Activated naive CD4-positive, alpha-beta T cell treated with anti-CD3 and anti-CD28 coated beads for 36 hours (primary cell): ENCODE results near the gene PTGES3L. TPM values are rescaled to one million over a fixed set of nuclear protein-coding genes. Genes with fewer than 3 reads are reported as not detected.
A peak's percentile ranks its signal among the peaks of the same experiment; 100 is the strongest.

Experiments used
- CTCF ChIA-PET: fragments of 350-600 bp; sonication (Branson Sonifier 250); formaldehyde crosslinking; loops from one replicate; lab custom pipeline; 2021; ENCODE audit warnings: antibody characterized with exemption; lab: Charles Lee
- DNase-seq: peaks from one replicate; pipeline ENCODE4 v3.0.0-alpha.2; 2020
- H3K27ac Mint-ChIP-seq: one replicate; pipeline ENCODE4 v1.8.0; 2021; ENCODE audit warnings: mild to moderate bottlenecking, mixed read lengths
- H3K27me3 Mint-ChIP-seq: one replicate; pipeline ENCODE4 v1.8.0; 2021; ENCODE audit warnings: low read depth, mixed read lengths
- H3K36me3 Mint-ChIP-seq: one replicate; pipeline ENCODE4 v1.8.0; 2021; ENCODE audit warnings: low read depth, mixed read lengths
- H3K4me1 Mint-ChIP-seq: one replicate; pipeline ENCODE4 v1.8.0; 2021; ENCODE audit warnings: low read depth, mixed read lengths
- H3K4me3 Mint-ChIP-seq: one replicate; pipeline ENCODE4 v1.8.0; 2021; ENCODE audit warnings: mild to moderate bottlenecking, moderate library complexity, mixed read lengths
- H3K9me3 Mint-ChIP-seq: one replicate; pipeline ENCODE4 v1.8.0; 2021; ENCODE audit warnings: mixed read lengths
- intact Hi-C: fragments of 100-400 bp; cut with micrococcal nuclease; formaldehyde crosslinking; loops from one replicate; pipeline ENCODE4 v1.15.1; 2023
- total RNA-seq, 2 experiments: library from RNA; stranded (reverse); gene quantifications; one replicate each; pipeline ENCODE4 v1.2.3, GENCODE V29; 2021

PTGES3L gene
- under 1 TPM; 0.33 to 0.57 TPM for total RNA-seq

GRCh38 chr17:42979511-42980273 lies at the start of gene PTGES3L:
Gene PTGES3L, minus strand, starts transcription at chr17:42980080. Its CDS starts 27 bp downstream, at chr17:42980053.
- H3K9me3 Mint-ChIP-seq: no peaks in the 10 kb centered on the region
- peak within 1 kb of the TSS; percentile 99 for H3K4me3 Mint-ChIP-seq
- peaks cover under 1% of the 10 kb centered on the region for H3K36me3 Mint-ChIP-seq
- peaks cover 31% of the 10 kb centered on the region for H3K4me1 Mint-ChIP-seq
- peak; percentile 71 for DNase-seq
- intact Hi-C loops: loop anchor here (1.0 to 2.0 kb wide), 6 partner anchors 15 to 191 kb away; partner anchors contain the start of genes AARSD1, BECN1, BRCA1 and PSME3
- H3K27ac Mint-ChIP-seq: peak within 1 kb of the TSS; percentile 90
- CTCF ChIA-PET: interaction anchor here (0.6 to 1.5 kb wide), 3 partner anchors 17 to 931 kb away, joined by 3 to 4 read pairs (median 3); partner anchors contain the start of gene RPL27
- H3K27me3 Mint-ChIP-seq: no peaks in the 10 kb centered on the region

DNA sequence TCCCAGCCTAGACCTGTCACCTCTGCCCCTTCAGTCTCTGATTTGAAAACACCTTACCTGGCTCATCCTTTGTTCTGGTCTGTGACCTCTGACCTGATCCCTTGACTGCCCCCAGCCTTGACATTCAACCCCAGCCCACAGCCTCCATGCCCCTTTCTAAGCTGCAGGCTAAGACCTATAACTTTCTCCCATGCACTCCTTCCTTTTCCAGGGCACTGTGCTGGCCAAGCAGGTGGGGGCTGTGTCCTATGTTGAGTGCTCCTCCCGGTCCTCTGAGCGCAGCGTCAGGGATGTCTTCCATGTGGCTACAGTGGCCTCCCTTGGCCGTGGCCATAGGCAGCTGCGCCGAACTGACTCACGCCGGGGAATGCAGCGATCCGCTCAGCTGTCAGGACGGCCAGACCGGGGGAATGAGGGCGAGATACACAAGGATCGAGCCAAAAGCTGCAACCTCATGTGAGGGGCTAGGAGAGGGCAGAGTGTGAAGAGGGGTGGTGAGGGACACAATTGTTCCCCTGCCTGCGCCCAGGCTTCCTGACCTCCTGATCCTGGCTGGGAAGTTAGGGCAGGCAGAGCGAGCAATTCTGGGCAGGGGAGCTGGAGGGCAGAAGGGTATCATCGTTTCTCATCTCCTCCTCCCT lies 48.5 kb upstream of the PTGES3L start:
- H3K27ac Mint-ChIP-seq: no peak overlapping the region
- no peaks in the 10 kb centered on the region for H3K9me3 Mint-ChIP-seq
- CTCF ChIA-PET: no interaction called here
- H3K27me3 Mint-ChIP-seq: no peaks in the 10 kb centered on the region
- DNase-seq: no peak
- no peaks in the 10 kb centered on the region for H3K36me3 Mint-ChIP-seq
- peaks cover 9% of the 10 kb centered on the region for H3K4me1 Mint-ChIP-seq
- intact Hi-C loops: no loop called here
- H3K4me3 Mint-ChIP-seq: no peak overlapping the region

GRCh38 chr17:43027091-43028032 lies 47.5 kb upstream of the PTGES3L start:
- DNase-seq: no peak
- no peaks in the 10 kb centered on the region for H3K9me3 Mint-ChIP-seq
- CTCF ChIA-PET: interaction anchor here (0.6 kb wide), 1 partner anchor 347 kb away, joined by 3 read pairs; no protein-coding TSS in a partner anchor
- intact Hi-C loops: no loop called here
- no peak overlapping the region for H3K27ac Mint-ChIP-seq
- peaks cover 9% of the 10 kb centered on the region for H3K4me1 Mint-ChIP-seq
- no peaks in the 10 kb centered on the region for H3K36me3 Mint-ChIP-seq
- no peak overlapping the region for H3K4me3 Mint-ChIP-seq
- H3K27me3 Mint-ChIP-seq: no peaks in the 10 kb centered on the region

DNA sequence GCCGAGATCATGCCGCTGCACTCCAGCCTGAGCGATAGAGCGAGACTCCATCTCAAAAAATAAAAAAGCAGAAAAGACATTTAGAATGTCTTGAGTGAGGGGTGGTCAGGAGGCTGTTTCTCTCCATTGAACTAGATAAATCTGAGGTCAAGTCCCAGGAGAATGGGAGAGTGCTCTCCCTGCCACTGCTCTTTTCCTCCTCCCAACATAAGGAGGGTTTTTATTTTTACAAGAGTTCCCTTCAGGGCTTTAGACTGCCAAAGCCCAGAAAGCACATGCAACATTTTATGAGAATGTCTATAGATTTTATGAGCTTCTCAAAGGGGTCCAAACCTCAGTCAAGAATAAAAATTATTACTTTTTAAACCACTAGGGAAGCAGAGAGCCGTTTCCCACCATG lies 46.7 kb upstream of the PTGES3L start:
- peaks cover 12% of the 10 kb centered on the region for H3K4me1 Mint-ChIP-seq
- H3K27ac Mint-ChIP-seq: no peak overlapping the region
- CTCF ChIA-PET: interaction anchor here (0.6 kb wide), 1 partner anchor 346 kb away, joined by 3 read pairs; no protein-coding TSS in a partner anchor
- intact Hi-C loops: no loop called here
- DNase-seq: no peak
- H3K9me3 Mint-ChIP-seq: no peaks in the 10 kb centered on the region
- no peaks in the 10 kb centered on the region for H3K27me3 Mint-ChIP-seq
- no peaks in the 10 kb centered on the region for H3K36me3 Mint-ChIP-seq
- H3K4me3 Mint-ChIP-seq: no peak overlapping the region

DNA sequence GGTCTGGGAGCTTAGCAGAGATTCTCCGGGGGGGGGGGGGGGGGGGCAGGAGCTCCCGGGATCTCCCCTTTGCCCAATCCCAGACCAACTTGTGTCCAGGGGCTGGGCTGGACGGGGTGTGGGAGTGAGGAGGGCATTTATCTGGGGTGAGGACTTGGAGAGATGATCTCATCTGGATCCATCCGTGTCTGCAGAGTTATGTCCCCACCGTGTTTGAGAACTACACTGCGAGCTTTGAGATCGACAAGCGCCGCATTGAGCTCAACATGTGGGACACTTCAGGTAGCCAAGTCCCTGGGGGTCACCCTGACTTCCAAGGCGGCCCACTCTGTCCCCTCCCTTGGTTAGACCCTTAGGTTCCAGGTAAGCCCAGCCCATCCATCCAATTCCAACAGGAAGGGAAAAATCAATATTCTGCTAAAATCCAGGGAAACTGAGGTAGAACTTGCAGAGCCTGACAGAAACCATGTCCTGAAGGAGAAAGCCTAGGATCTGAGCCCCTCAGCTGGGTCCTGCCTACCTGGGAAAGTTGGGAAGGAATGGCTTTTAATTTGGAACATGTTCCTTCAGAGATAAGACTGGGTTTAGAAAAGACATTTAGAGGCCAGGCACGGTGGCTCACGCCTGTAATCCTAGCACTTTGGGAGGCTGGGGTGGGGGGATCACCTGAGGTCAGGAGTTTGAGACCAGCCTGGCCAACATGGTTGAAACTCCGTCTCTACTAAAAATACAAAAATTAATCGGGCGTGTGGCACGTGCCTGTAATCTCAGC lies 46.1 kb upstream of the PTGES3L start:
- Mint-ChIP-seq H3K36me3 (no peaks in the 10 kb centered on the region), H3K27me3 (no peaks in the 10 kb centered on the region), H3K4me1 (peaks cover 17% of the 10 kb centered on the region), H3K27ac (no peak overlapping the region), H3K4me3 (no peak overlapping the region), H3K9me3 (no peaks in the 10 kb centered on the region)
- intact Hi-C loops: no loop called here
- CTCF ChIA-PET: no interaction called here
- DNase-seq: no peak

- Mint-ChIP-seq H3K27me3 (no peaks in the 10 kb centered on the region), H3K4me1 (peaks cover 18% of the 10 kb centered on the region), H3K4me3 (peak overlapping the region; percentile 45), H3K36me3 (no peaks in the 10 kb centered on the region), H3K9me3 (no peaks in the 10 kb centered on the region), H3K27ac (no peak overlapping the region)
- DNase-seq: no peak
- intact Hi-C loops: no loop called here
- CTCF ChIA-PET: no interaction called here
Observed at GRCh38 chr17:43025290-43025657, 45.4 kb upstream of the PTGES3L start.

GRCh38 chr17:43024407-43025289 lies 44.8 kb upstream of the PTGES3L start, which contains the start of gene RND2:
Gene RND2, plus strand, starts transcription at chr17:43025231. Its CDS starts 117 bp downstream, at chr17:43025348.
- intact Hi-C loops: loop anchor here (1.0 kb wide), 3 partner anchors 101 to 291 kb away; partner anchors contain the start of gene BRCA1
- H3K9me3 Mint-ChIP-seq: no peaks in the 10 kb centered on the region
- CTCF ChIA-PET: interaction anchor here (0.7 to 1.4 kb wide), 9 partner anchors 12 to 458 kb away, joined by 3 to 7 read pairs (median 3); partner anchors contain the start of genes BECN1 and RPL27

GRCh38 chr17:43021741-43022512 lies 42.0 kb upstream of the PTGES3L start, which contains the start of gene VAT1:
Gene VAT1, minus strand, starts transcription at chr17:43022385. Its CDS starts 63 bp downstream, at chr17:43022322.
- peaks cover 34% of the 10 kb centered on the region for H3K4me1 Mint-ChIP-seq
- H3K36me3 Mint-ChIP-seq: no peaks in the 10 kb centered on the region
- H3K9me3 Mint-ChIP-seq: no peaks in the 10 kb centered on the region
- H3K27me3 Mint-ChIP-seq: no peaks in the 10 kb centered on the region
- CTCF ChIA-PET: interaction anchor here (0.9 to 1.7 kb wide), 2 partner anchors 16 to 25 kb away, joined by 5 read pairs; partner anchors contain the start of gene IFI35
- no peak within 1 kb of the TSS for H3K27ac Mint-ChIP-seq
- peak; percentile 56 for DNase-seq
- H3K4me3 Mint-ChIP-seq: peak within 1 kb of the TSS; percentile 82
- intact Hi-C loops: no loop called here

More at GRCh38 chr17:43024407-43025289, 44.8 kb upstream of the PTGES3L start, which contains the start of gene RND2:
- H3K36me3 Mint-ChIP-seq: no peaks in the 10 kb centered on the region
- peak within 1 kb of the TSS; percentile 80 for H3K4me3 Mint-ChIP-seq
- no peak within 1 kb of the TSS for H3K27ac Mint-ChIP-seq
- DNase-seq: peak; percentile 90
- H3K27me3 Mint-ChIP-seq: no peaks in the 10 kb centered on the region
- peaks cover 24% of the 10 kb centered on the region for H3K4me1 Mint-ChIP-seq

GRCh38 chr17:43020789-43021740 lies 41.2 kb upstream of the PTGES3L start:
- CTCF ChIA-PET: interaction anchor here (0.5 to 1.7 kb wide), 4 partner anchors 14 to 61 kb away, joined by 3 to 5 read pairs (median 4); partner anchors contain the start of gene IFI35
- Mint-ChIP-seq H3K27me3 (no peaks in the 10 kb centered on the region), H3K4me3 (peak overlapping the region; percentile 82), H3K27ac (no peak overlapping the region), H3K9me3 (no peaks in the 10 kb centered on the region), H3K36me3 (no peaks in the 10 kb centered on the region), H3K4me1 (peaks cover 34% of the 10 kb centered on the region)
- no peak for DNase-seq
- intact Hi-C loops: no loop called here
